Naive B cell (primary cell): ENCODE measurements around the gene CECR2. TPM values are rescaled to one million over a fixed set of nuclear protein-coding genes. Genes with fewer than 3 reads are reported as not detected.
"Not testable (repeated sequence)": the region's sequence is repeated elsewhere in the genome, so short reads cannot be mapped to it uniquely, and the experiment has no call there.

ENCODE experiments used
- ATAC-seq, 2 donors: fragments of 150-1000 bp; cut with Tn5 transposase; 2 replicates each; pipeline ENCODE4 v1.10.0; 2021; ENCODE audit warnings: low read depth in 2 of 2, mild to moderate bottlenecking in 2 of 2, moderate library complexity in 2 of 2
- DNase-seq: peaks from one replicate; pipeline ENCODE4 v3.0.0; 2022
- H3K27ac Mint-ChIP-seq, 6 donors: one replicate each; pipeline ENCODE4 v1.8.0; 2020 to 2022; ENCODE audit warnings: mild to moderate bottlenecking in 6 of 6, mixed read lengths in 6 of 6, moderate library complexity in 5 of 6, inconsistent platforms in 2 of 6
- H3K27me3 Mint-ChIP-seq, 3 donors: one replicate each; pipeline ENCODE4 v1.8.0; 2021 to 2022; ENCODE audit warnings: mixed read lengths in 3 of 3, mild to moderate bottlenecking in 1 of 3
- H3K36me3 Mint-ChIP-seq, 2 donors: one replicate each; pipeline ENCODE4 v1.8.0; 2020 to 2022; ENCODE audit warnings: mixed read lengths in 2 of 2, inconsistent platforms in 1 of 2, mild to moderate bottlenecking in 1 of 2
- H3K4me1 Mint-ChIP-seq, 3 donors: one replicate each; pipeline ENCODE4 v1.8.0; 2020 to 2022; ENCODE audit warnings: mixed read lengths in 3 of 3, inconsistent platforms in 1 of 3, mild to moderate bottlenecking in 1 of 3, moderate library complexity in 1 of 3
- H3K4me3 Mint-ChIP-seq, 8 donors: one replicate each; pipeline ENCODE4 v1.8.0; 2020 to 2022; ENCODE audit warnings: mild to moderate bottlenecking in 8 of 8, mixed read lengths in 8 of 8, moderate library complexity in 8 of 8, inconsistent platforms in 2 of 8
- H3K9me3 Mint-ChIP-seq, 7 donors: one replicate each; pipeline ENCODE4 v1.8.0; 2020 to 2022; ENCODE audit warnings: mixed read lengths in 7 of 7, mild to moderate bottlenecking in 5 of 7, inconsistent platforms in 2 of 7, moderate library complexity in 1 of 7
- polyA plus RNA-seq, 6 donors: library from polyadenylated mRNA; unstranded; fragments of 300-500 nt; fragmentation: Illumina TruSeq; gene quantifications; one replicate each; pipeline ENCODE4 v1.2.3, GENCODE V29; 2021; ENCODE audit warnings: low read depth in 6 of 6

Gene CECR2
- polyA plus RNA-seq, 6 donors from 2014 or later: 0.04 to 0.62 (median 0.10) TPM; not detected in 2

DNA sequence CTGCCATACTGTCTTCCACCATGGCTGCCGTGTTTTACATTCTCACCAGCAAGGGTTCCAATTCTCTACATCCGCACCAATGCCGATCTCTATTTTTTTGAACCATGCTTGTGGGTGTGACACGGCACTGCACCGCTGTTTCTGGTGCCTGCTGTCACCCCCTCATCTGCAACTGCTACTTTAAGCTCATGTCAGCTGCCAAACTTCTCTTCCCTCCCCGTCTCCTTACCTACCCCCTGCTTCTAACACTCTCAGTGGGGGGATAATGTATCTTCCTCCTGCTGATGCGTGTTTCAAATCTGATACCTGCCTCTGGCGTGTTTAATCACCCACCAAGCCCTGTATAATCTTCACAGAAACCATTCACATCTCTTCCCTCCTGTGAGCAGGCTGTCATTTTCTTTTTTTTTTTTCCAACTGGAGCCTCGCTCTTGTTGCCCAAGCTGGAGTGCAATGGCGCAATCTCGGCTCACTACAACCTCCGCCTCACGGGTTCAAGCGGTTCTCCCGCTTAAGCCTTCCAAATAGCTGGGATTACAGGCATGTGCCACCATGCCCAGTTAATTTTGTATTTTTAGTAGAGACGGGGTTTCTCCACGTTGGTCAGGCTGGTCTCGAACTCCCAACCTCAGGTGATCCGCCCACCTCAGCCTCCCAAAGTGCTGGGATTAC is 196.9 kb downstream of the CECR2 start:
- not testable (repeated sequence) for ATAC-seq, H3K27ac Mint-ChIP-seq, H3K4me1 Mint-ChIP-seq, H3K4me3 Mint-ChIP-seq, DNase-seq, H3K36me3 Mint-ChIP-seq, H3K9me3 Mint-ChIP-seq
- H3K27me3 Mint-ChIP-seq: peaks cover 4 to 30% (median 19%) of the 10 kb centered on the region in 3 donors

DNA sequence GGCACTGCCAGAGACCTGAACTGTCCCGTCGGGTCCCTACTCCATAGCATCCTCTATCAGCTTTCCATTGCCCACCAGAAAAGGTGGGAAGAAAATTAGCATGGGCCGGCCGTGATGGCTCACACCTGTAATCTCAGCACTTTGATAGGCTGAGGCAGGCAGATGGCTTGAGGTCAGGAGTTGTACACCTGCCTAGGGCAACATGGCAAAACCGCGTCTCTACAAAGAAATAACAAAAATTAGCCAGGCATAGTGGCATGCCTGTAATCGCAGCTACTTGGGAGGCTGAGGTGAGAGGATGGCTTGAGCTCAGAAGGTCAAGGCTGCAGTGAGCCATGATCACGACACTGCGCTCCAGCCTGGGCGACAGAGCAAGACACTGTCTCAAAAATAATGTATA is 197.5 kb downstream of the CECR2 start:
- Mint-ChIP-seq H3K27ac (no peak overlapping the region), H3K9me3 (no peaks in the 10 kb centered on the region)
- DNase-seq: no peak

DNA sequence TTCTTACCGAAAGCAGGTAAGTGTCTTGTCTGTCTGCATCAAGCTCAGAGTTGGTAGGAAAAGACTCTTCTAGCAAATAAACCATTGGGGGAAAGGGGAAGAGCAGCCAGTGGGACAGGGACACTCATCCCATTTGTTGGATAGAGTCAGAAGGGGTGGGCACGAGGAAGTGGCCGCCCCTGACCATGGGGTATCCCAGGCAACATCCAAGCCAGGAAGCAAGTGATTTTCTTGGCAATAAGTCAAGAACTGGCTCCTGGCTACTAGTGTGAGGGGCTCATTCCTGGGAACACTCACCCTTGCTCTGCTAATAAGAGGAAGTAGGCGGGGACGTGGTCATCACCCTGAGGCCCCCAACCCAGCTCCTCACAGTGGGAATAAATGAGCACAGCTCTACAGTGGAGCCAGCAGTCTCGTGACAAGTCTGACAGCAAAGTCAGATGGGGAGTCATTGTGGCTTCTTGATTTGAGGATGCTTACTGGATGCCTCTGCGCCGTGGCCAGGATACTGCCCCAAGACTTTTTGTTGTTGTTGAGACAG is 200.8 kb downstream of the CECR2 start:
- Mint-ChIP-seq H3K36me3 (no peaks in the 10 kb centered on the region), H3K4me3 (no peak overlapping the region), H3K27ac (no peak overlapping the region), H3K4me1 (no peaks in the 10 kb centered on the region), H3K9me3 (no peaks in the 10 kb centered on the region), H3K27me3 (peaks cover 4 to 30% (median 26%) of the 10 kb centered on the region in 3 donors)
- DNase-seq: no peak
- no peak for ATAC-seq

More for the DNA sequence above, 197.5 kb downstream of the CECR2 start:
- Mint-ChIP-seq H3K4me1 (peaks cover 0 to 2% (median 0%) of the 10 kb centered on the region in 3 donors), H3K36me3 (no peaks in the 10 kb centered on the region), H3K27me3 (peaks cover 4 to 31% (median 21%) of the 10 kb centered on the region in 3 donors), H3K4me3 (no peak overlapping the region)
- no peak for ATAC-seq

DNA sequence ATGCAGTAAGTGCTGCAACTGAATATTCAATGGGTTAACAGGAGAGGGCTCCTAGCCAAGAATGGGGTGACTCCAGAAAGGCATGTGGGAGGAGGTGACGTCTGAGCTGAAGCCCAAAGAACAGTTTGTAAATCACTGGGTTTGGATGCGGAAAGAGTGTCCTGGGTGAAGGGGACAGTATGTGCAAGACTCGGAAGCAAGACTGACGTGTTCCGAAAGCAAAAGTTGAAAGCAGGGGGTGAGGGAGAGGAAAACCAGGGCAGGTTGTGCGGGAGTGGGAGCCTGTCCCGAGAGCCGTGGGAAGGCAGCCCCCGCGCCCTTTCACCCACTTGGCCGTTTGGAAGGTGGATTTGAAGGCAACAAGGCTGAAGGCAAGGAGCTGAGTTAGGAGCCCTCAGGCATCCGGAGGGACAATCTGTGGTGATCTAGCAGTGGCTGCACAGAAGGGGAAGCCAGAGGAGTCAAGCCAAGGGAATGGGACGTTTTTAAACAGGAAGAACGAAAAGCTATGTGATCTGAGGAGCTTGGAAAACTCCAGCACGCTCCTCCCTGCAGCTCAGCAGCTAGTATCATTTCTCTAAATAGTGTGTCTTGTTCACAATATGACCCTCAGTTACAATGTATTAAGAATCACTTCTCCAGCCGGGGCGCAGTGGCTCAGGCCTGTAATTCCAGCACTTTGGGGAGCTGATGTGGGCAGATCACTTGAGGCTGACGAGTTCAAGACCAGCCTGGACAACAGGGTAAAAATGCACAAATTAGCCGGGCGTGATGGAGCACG is 201.8 kb downstream of the CECR2 start:
- Mint-ChIP-seq H3K27ac (no peak overlapping the region), H3K36me3 (no peaks in the 10 kb centered on the region), H3K4me3 (peak overlapping the region in 1 of 8 donors; percentile 61), H3K4me1 (no peaks in the 10 kb centered on the region), H3K27me3 (peaks cover 4 to 27% (median 22%) of the 10 kb centered on the region in 3 donors), H3K9me3 (no peaks in the 10 kb centered on the region)
- DNase-seq (no peak), ATAC-seq (no peak)

DNA sequence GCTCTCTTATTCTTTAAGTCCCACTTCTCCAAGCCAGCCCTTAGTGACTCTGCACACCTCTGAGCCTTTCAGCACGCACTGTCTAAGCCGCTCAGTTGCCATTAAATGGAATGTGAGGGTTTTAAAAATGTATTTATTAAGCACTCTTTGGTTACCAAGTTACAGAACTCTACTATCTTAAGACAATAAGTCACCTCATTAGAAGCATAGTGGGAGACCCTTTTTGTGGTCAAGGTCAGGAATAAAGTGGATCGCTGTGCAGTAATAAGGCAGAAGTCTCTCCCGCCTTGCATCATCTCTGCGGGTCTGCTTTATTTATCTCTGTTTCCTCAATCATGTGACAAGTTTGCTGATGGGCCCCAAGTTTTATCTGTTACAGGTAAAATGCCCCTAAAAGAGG is 205.9 kb downstream of the CECR2 start:
- H3K27ac Mint-ChIP-seq: no peak overlapping the region
- no peak for DNase-seq
- no peaks in the 10 kb centered on the region for H3K9me3 Mint-ChIP-seq
- H3K36me3 Mint-ChIP-seq: no peaks in the 10 kb centered on the region
- no peaks in the 10 kb centered on the region for H3K4me1 Mint-ChIP-seq
- no peak for ATAC-seq
- peaks cover 8 to 21% (median 17%) of the 10 kb centered on the region in 3 donors for H3K27me3 Mint-ChIP-seq
- no peak overlapping the region for H3K4me3 Mint-ChIP-seq

DNA sequence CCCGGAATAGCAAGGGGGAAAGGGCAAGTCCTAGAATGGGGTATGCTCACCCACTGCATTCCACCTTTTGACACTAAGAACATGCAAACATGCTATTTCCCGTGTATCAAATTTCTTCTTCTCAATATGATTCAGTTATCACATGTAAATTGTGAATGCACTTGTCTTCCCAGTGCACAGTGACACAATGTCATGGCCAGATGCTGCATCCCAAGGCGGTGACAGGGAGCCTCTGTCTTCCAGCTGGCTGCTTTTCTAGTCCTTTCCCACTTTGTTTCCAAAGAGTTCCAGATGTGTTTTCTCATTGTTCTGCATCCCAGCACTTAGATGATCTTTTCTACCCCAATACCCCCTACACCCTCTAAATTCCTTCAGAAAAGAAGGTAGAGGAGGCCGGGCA is 206.4 kb downstream of the CECR2 start:
- Mint-ChIP-seq H3K9me3 (no peaks in the 10 kb centered on the region), H3K4me3 (peak overlapping the region in 1 of 8 donors; percentile 7), H3K36me3 (no peaks in the 10 kb centered on the region), H3K27ac (peak overlapping the region in 1 of 6 donors; percentile 25), H3K4me1 (no peaks in the 10 kb centered on the region), H3K27me3 (peaks cover 10 to 15% (median 14%) of the 10 kb centered on the region in 3 donors)
- ATAC-seq (no peak), DNase-seq (no peak)

DNA sequence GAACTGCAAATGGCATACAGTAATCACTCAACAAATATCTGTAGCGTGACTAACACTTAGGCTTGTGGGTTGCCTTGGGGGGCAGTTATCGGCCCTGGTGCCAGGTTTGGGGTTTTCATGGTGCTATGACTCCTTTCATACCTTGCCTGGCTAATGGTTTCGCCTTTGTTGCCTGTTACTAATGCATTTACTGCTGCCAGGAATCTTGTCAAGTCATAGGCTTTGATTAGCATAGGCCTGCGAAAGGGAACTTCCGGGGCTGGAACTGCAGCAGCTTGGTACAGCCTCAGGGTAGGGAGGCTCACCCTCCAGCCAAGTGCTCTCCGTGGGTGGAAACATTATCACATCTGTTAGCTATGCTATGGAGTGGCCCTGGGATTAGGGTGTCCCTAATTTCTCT is 207.2 kb downstream of the CECR2 start:
- H3K27ac Mint-ChIP-seq: no peak overlapping the region
- no peaks in the 10 kb centered on the region for H3K4me1 Mint-ChIP-seq
- ATAC-seq (no peak), DNase-seq (no peak)
- no peaks in the 10 kb centered on the region for H3K36me3 Mint-ChIP-seq
- no peak overlapping the region for H3K4me3 Mint-ChIP-seq
- peaks cover 6 to 9% (median 9%) of the 10 kb centered on the region in 3 donors for H3K27me3 Mint-ChIP-seq
- no peaks in the 10 kb centered on the region for H3K9me3 Mint-ChIP-seq

DNA sequence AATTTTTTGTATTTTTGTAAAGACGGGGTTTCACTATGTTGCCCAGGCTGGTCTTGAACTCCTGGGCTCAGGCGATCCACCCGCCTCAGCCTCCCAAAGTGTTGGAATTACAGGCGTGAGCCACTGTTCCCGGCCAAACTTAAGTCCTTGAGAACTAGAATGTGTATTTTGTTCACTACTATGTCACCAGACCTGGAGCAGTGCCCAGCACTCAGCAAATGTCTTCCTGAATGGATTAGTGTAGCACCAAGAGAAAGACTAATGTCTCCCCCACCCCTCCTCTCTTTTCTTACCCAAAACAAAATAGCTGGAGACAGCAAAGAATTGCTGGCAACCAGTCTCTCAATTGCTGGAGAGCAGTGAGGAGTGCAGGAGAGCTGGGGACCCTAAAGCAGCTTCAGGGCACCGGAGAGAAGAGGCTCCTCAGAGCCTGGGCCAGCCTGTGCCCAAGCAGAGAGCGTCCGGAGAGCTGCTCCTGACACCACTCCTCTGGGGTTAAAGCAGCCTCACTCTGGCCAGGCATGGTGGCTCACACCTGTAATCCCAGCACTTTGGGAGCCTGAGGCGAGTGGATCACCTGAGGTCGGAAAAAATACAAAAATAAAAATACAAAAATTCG is 209.0 kb downstream of the CECR2 start:
- DNase-seq (no peak), ATAC-seq (no peak)
- H3K4me1 Mint-ChIP-seq: no peaks in the 10 kb centered on the region
- H3K4me3 Mint-ChIP-seq: no peak overlapping the region
- no peaks in the 10 kb centered on the region for H3K9me3 Mint-ChIP-seq
- H3K36me3 Mint-ChIP-seq: no peaks in the 10 kb centered on the region
- H3K27ac Mint-ChIP-seq: no peak overlapping the region
- peaks cover 6 to 14% (median 7%) of the 10 kb centered on the region in 3 donors for H3K27me3 Mint-ChIP-seq

DNA sequence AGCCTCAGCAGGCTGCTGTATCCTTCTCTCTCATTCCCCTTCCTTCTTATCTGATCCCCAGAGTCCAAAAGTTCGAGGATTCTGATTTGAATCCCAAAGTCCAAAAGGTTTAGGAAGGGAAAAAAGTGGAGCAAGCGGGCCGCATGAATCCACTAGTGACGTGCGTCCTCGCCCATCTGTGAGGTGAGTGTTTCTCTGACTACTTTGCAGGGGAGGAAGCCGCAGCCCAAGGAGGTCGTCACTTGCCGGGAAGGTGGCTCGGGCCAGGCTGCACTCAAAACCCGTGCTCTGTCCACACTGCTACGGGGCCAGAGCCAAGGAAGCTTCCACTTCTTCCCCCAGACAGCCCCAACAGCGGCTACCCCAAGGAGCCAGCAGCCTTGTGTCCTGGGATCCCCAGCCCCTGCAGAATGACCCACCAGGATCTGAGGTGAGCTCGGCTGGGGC is 210.3 kb downstream of the CECR2 start:
- Mint-ChIP-seq H3K4me3 (no peak overlapping the region), H3K4me1 (no peaks in the 10 kb centered on the region), H3K9me3 (no peaks in the 10 kb centered on the region), H3K27ac (no peak overlapping the region), H3K27me3 (peaks cover 0 to 14% (median 6%) of the 10 kb centered on the region in 3 donors), H3K36me3 (no peaks in the 10 kb centered on the region)
- ATAC-seq (no peak), DNase-seq (no peak)

DNA sequence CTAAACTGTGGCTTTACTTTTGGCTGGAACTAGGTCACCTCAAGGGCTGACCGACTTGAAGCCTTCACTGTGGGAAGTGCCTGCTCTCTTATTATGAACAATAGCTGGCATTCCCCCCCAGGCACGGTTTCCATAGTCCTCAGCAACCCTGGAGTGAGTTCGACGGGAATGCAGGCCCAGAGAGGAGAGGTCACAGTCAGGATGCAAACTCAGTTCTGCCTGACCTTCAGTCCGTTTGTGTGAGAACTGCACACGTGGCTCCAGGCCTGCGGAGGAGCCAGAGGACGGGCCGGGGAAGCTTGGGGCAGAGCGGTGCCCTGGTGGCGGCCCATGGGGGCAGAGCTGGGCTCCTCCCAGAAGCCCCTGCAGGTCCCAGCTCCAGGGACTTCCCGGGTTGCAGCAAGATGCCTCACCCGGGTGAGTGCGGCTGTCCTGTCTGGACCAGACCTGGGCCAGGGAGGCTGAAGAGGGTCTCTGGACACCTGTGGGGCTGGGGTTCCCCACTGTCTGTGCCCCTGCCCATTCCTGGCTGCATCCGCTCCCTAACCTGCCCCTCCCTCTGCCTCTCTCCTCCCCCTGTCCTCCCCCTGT is 211.3 kb downstream of the CECR2 start:
- Mint-ChIP-seq H3K27ac (no peak overlapping the region), H3K4me1 (no peaks in the 10 kb centered on the region), H3K4me3 (no peak overlapping the region), H3K9me3 (no peaks in the 10 kb centered on the region), H3K27me3 (peaks cover 0 to 14% (median 6%) of the 10 kb centered on the region in 3 donors), H3K36me3 (no peaks in the 10 kb centered on the region)
- ATAC-seq (no peak), DNase-seq (no peak)

DNA sequence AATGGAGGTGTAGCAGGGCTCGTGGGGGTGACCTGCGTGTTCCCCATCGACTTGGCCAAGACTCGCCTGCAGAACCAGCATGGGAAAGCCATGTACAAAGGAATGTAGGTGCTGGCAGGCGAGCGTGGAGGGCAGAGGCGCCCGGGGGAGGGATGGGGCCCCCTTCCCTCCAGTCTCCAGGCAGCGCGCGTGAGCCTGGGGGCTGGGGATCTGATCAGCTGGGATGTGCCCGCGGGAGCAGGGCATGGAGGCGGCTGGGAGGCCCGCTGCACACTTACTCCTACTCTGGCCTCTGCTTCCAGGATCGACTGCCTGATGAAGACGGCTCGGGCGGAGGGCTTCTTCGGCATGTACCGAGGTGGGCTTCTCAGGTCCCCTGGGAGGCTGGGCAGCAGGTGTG is 211.8 kb downstream of the CECR2 start:
- Mint-ChIP-seq H3K27me3 (peaks cover 0 to 14% (median 6%) of the 10 kb centered on the region in 3 donors), H3K27ac (no peak overlapping the region), H3K9me3 (no peaks in the 10 kb centered on the region), H3K4me3 (no peak overlapping the region), H3K36me3 (no peaks in the 10 kb centered on the region), H3K4me1 (no peaks in the 10 kb centered on the region)
- DNase-seq (no peak), ATAC-seq (no peak)

DNA sequence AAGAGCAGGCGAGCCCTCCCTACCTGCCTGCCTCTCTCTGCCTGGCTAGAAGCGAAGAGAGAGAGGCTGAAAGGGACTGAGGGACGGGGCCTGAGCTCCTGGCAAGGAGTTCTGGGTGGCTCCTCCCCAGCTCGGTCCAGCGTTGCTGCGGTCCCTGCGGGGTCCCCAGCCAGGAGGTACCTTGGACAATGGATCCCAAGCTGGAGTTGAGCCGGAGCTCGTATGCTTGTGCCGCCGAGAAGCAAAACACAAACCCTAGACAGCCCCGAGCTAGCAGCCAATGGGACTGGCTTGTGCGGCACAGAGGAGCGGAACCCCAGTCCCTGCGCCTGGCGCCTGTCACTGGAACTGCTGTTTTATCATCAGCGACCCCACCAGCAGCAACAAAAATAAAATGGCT is 212.4 kb downstream of the CECR2 start:
- DNase-seq (no peak), ATAC-seq (no peak)
- Mint-ChIP-seq H3K9me3 (no peaks in the 10 kb centered on the region), H3K4me1 (no peaks in the 10 kb centered on the region), H3K27ac (no peak overlapping the region), H3K4me3 (no peak overlapping the region), H3K36me3 (no peaks in the 10 kb centered on the region), H3K27me3 (peaks cover 0 to 14% (median 6%) of the 10 kb centered on the region in 3 donors)

DNA sequence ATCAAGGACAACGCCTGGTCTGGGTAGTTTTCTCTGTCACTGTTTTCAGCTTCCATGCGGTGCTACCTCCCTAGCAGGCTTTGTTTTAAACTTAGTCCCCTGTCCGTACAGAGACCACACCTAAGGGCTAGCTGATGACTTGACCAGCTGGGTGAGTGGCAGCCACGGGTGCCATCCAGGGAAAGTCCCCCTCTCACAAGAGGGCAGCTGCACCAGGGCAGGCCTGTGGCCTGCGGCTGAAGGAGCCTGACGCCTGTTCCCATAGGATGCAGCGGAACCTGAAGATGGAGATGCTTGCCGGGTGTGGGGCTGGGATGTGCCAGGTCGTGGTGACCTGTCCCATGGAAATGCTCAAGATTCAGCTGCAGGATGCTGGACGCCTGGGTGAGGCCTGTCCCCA is 213.9 kb downstream of the CECR2 start:
- Mint-ChIP-seq H3K4me1 (no peaks in the 10 kb centered on the region), H3K36me3 (no peaks in the 10 kb centered on the region), H3K9me3 (no peaks in the 10 kb centered on the region), H3K27me3 (peaks cover 0 to 14% (median 6%) of the 10 kb centered on the region in 3 donors), H3K27ac (no peak overlapping the region), H3K4me3 (peak overlapping the region in 1 of 8 donors; percentile 42)
- no peak for ATAC-seq
- no peak for DNase-seq
